Activated naive CD4-positive, alpha-beta T cell treated with Interleukin-2 at 50 U/mL for 16 hours (primary cell): ENCODE measurements around the gene STARD10.
A peak's percentile ranks its signal among the peaks of the same experiment; 100 is the strongest.

Experiments
- DNase-seq: peaks from one replicate; pipeline ENCODE4 v3.0.0-alpha.2; 2020

STARD10 gene

GRCh38 chr11:72742513-72743320 lies 51.1 kb downstream of the STARD10 start:
- no peak for DNase-seq

- DNase-seq: no peak
Observed at GRCh38 chr11:72741849-72742512, 51.9 kb downstream of the STARD10 start.

GRCh38 chr11:72741429-72741833 lies 52.4 kb downstream of the STARD10 start:
- no peak for DNase-seq

- DNase-seq: no peak
Observed at GRCh38 chr11:72740562-72741428, 53.1 kb downstream of the STARD10 start.

GRCh38 chr11:72740060-72740424 lies 53.8 kb downstream of the STARD10 start:
- DNase-seq: no peak

DNA sequence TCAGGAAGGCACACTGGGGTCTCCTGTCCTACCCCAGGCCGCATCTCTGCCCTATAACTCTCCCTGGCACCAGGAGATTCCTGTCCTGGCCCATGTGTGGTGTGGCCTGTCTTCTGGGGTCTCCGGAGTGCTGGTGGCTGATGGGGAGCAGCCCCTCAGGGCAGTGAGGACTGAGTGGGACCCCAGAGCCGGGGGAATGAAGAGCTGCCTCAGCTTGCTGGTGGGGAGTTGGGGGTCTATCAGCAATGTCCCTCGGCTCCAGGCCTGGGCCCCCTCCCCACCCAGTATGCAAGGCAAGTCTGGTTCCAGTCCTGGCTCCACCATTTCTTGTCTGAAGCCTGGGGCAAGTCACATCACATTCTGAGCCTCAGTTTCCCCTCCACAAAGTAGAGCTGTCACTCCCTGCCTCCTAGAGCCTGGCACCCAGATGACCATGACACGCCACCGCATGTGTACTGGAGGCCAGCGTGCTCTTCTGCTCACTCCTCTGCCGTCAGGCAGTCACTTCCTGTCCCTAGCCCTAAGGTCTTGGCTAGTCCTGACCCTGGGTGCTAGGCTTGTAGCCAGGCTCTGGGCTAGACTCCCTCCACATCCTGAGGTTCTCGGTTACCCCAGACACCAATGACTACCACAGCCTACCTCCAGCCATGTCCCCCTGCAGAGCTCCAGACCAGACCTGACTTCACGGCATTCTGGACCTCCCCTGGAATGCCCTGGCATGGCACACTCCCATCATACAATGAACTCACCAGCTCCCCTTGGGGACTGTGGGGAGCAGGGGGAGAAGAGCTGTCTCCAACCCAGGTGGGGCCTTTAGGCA lies 54.4 kb downstream of the STARD10 start:
- DNase-seq: no peak

DNA sequence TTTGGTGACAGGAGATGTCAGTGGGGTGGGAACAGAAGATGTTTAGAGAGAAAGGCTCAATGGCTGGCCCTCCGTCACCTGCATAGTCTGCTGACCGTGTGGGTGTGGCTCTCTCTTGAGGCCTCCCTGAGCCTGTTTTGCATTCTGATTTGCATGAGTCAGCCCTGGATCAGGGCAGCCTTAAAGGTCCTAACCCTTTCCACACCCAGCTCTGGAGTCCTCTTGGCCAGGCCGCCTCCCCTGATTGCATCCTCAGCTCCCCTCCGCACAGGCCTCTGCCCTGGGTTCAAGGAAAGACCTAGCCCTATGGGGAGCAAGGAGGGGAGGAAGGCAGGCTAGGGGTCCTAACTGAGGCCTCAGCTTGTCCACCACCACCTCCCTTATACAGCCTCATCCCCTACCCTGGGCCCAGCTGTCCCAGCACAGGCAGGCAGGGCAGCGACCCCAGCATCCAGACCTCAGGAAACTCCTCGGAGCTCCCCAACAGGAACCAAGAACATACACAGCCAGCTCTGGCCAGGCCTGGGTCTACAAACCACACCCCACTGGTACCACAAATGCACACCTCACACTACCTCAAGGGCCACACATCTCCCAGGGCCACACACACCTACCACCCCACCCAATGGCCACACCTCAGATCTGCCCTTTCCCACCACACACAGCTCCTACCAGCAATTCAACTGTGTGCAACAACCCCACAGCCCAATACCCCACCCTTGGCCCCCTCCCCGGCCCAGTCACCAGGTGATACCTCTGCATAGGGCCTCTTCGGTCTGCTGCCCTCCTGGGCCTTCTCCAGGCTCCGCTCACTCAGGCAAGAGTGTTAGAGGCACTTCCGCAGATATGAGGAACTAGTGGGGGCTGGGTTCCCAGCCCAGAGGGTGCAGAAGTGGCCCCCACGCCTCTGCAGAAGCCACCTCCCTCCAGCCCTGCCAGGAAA lies 55.4 kb downstream of the STARD10 start:
- DNase-seq: no peak

- no peak for DNase-seq
Observed at GRCh38 chr11:72737336-72737735, 56.5 kb downstream of the STARD10 start.

DNA sequence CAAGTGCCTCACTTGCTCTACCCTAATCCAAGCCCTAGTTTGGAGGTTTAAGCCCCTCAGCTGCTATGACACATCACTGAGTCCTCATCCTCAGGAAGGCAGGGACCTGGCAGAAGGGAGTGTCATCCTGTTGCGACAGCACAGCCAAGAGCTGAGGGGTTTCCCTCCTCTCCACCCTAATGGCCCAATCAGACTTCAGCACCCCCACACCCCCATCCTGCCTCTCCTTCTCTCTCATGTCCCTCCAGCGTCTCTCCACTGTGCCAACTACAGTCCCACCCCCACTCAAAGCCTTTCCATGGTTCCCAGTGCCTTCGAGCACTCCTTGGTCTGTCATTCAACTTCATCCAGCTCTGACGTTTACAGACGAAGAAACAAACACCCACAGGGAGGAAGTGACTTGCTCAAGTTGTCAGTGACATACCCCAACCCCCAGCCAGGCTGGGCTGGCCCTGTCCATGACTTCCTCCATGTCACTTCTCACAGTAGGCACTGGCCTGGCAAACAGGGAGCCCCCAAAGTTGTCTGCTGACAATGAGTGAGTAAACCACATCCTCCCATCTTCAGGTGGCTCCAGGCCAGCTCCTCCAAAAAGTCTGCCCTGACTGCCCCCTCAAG lies 57.3 kb downstream of the STARD10 start:
- peak; percentile 53 for DNase-seq

- no peak for DNase-seq
Observed at GRCh38 chr11:72735495-72736027, 58.3 kb downstream of the STARD10 start.

DNA sequence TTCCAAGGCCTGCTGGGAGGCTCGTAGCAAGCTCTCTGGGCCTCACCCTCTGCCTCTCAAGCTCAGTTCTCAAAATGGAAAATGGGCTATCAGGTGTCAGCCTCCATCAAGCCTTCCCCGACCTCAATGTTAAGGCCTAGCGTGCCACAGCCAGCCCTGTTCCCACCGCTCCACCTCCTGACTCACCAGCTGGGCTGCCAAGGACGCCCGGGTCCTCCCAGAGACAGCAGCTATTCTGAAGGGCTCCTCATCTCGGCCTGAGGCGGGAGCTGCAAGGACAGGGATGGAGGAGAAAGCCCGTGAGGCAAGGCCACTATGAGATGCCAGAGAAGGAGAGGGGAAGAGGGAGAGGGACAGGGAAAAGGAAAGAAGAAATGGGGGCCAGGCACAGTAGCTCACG lies 61.5 kb downstream of the STARD10 start:
- DNase-seq: no peak

DNA sequence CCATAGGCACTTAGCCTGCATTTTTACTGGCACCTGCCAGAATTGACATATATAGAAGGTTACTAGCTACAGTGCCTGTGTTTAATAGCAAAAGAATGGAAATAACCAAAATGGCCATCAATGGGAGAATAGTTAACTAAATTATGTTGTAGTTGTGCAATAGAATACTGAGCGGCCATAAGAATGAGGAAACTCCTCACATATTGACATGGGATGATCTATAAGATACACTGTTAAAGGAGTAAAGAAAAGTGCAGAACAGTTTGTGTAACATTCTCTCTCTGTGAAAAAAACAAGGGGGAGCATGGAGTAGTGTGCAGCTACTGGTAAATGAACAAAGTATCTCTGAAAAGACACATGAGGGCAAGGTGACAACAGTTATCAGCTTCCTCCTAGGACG lies 63.1 kb downstream of the STARD10 start:
- no peak for DNase-seq

- DNase-seq: no peak
Observed at GRCh38 chr11:72730243-72730642, 63.6 kb downstream of the STARD10 start.

DNA sequence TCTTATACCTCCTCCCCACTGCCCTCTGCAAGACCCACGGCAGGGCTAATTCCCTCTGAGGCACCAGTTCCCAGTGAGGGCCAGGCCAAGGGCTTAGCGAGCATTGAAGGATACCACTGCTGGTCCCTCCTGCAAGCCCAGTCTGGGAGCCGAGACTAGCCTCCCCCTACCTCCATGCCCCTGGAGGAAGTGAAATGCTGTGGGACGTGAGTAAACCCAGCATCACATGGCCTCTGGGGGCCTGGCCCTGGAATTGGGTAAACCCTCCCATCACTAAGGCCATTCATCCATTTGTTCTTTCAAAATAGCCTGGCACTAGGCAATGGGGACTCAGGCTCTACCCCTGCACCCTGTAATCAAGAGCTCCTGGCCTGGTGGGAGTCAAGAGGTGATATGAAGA lies 66.3 kb downstream of the STARD10 start:
- DNase-seq: no peak

DNA sequence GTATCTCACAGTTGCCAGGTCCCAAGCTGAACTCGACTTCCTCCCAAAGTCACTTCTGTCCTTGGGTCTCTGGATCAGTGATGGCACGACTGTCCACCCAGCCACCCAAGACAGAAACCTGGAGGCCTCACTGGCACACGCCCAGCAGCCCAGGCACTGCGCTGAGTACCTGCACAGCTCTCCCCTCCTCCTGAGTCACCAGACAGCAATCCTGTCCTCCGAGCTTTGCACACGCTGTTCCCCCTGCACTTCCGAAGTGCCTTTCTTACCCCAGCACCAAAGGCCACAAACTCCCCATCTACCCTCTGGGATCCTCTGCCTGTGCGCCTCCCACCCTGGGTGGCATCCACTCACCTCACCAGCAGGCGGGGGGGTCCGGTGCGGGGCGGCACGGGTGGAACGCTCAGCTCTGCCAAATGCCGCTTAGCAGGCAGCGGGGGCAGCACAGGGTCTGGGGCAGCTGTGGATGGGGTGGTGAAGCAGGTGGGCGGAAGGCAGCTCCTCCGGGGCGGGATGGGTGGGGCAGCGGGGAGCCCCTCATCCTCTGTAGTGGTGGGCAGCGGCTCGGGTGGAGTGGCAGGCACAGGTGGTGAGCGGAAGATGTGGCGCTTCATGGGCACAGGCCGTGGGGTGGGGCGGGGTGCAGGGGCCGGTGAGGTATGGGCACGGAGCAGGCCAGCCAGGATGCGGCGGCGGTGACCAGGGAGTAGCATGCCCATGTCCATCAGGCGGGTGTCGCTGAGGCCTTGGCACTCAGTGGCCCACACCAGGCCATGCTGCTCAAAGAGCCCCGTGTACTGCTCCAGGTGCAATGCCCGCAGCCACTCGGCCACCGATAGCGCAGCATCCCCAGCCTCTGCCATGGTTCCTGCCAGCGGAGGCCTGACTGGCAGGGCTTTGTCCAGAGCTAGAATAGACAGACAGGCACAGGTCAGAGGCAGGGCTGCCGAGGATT lies 67.3 kb downstream of the STARD10 start:
- no peak for DNase-seq

GRCh38 chr11:72725724-72726028 lies 68.2 kb downstream of the STARD10 start:
- DNase-seq: no peak

DNA sequence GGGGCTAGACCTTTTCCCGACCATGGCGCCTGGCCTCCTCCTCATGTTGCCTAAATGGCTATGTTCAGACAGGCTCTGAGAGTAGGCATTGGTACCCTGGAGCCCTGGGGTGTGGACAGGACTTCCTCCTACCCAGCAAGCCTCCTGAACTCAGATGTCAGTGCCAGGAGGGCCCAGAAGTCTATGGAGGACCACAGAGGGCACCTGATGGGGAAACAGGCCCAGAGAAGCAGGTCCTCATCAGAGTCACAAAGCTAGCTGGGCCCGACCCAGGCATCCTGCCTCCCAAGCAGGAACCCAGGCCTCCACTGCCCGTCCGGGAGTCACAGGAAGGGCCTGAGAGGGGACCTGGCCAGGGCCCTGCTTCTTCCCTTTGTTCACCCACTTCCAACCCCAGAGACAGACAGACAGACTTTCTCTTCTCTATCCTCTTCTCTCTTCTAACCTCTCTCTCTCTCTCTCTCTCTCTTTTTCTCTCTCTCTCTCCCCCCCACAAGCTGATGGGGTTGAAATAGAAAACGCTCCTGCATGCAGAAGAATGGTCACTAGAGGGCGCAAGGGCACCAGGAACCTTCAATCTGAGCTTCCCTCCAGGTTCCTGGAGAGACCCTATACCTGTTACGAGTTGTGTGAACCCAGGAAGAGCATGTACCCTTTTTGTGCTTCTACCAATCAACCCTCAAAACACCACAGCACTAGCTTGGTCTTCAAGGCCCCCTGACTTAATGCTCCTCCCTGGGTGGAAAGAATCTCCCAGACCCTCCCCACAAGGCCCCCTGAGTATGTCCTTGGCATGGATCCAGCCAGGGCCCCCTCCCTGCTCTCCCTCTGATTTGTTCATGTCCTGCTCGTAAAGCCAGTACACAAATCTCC lies 68.8 kb downstream of the STARD10 start:
- DNase-seq: peak; percentile 78

- no peak for DNase-seq
Observed at GRCh38 chr11:72724021-72724551, 69.8 kb downstream of the STARD10 start.
